CD4-positive, alpha-beta T cell treated with Interleukin-17A for 1 hour (primary cell): ENCODE measurements around the gene KCNMA1.

Experiments
- DNase-seq: peaks from one replicate; pipeline ENCODE4 v3.0.0-alpha.2; 2020

The KCNMA1 gene

DNA sequence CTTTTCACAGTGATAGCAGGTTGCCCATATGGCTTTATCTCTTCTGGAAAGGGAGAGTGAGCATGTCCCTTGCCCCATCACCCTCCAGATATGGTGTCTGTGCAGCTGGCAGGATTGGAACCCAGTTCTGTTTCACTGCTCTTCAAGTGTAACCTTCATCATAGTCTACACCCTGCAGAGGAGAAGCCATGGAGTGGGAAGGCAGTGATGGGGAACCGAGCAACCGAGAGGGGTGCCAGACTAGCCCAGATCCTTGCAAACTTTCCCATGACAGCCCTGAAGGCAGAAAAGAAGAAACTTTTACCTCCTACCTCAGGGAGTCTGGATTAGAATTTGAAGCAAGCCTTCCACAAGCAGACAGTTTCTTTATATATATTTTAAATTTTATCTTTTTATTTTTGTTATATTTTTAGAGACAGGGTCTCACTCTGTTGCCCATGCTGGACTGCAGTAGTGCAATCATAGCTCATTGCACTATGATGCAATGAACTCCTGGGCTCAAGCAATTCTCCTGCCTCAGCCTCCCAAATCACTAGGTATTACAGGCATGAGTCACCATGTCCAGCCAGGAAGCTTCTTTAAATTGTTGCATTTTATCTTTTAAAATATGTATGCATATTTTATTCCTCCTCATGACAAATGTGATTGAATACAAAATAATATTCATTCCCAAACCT, 133.3 kb downstream of the KCNMA1 start:
- DNase-seq, result no peak

DNA sequence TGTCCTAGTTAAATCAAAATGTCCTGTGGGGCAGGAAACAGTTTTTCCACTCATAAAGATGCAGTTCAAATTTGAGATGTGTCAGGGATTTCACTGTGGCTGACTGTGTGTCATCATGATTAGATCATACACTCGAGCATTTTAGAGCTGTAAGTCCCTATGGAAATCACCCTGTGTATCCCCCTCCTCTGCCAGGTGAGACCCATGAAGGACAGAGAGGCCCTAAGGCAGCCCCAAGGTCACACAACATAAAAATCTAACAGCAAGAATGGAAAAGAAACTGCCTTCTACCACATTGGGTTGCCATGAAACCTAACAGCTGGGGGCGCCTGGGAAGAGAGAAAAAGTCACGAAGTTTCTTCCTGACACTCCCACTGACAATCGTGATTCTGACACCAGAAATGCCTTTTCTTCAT, 135.8 kb downstream of the KCNMA1 start:
- DNase-seq, result no peak

DNA sequence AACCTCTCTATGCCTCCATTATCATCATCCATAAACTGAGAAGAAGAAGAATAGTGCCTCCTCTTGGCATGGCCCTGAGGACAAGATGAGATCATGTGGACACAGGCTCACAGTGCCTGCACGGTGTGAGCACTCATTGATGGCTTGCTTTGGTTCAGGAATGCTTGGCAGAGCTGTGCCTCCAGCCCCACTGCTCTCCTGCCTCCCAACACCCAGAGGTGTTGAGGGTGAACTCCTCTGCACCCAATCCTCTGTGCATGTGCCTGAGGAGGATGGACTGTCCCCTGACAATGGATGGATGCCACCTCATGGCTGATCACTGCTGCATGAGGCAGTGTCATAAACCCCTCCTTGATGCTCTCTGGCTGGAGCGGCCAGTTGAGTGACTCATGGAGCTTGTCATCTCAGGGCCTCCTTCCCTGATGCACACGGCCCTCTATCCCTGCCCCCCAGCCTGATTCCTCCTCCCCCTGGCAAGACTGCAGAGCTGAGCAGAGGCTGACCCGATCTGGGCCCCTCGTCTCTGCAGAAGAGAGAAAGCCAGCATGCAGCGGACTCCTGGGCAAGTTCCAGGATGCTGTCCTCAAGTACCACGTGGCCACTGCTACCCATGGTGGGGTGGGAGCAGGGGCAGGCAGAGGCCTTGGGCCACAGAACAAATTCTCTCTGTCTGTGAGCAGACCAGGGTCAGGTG, 136.3 kb downstream of the KCNMA1 start:
- no peak for DNase-seq

DNA sequence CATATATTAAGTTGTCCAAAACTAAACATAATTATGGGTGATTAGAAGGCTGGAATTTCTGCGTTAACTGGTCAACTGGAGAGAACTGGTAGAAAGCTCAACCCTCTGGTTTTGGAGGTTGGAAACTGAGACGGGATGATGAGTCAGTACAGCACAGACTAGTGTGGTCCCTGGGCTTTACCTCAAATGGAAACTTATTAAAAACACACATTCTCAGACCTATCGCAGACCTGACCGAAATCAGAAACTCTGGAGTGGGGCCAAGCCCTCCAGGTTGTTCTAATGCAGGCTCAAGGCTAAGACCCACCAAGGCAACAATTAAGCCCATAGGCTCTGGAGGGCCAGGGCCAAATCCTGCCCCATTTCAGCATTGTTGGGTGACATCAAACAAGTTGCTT, 136.9 kb downstream of the KCNMA1 start:
- DNase-seq, result no peak

DNA sequence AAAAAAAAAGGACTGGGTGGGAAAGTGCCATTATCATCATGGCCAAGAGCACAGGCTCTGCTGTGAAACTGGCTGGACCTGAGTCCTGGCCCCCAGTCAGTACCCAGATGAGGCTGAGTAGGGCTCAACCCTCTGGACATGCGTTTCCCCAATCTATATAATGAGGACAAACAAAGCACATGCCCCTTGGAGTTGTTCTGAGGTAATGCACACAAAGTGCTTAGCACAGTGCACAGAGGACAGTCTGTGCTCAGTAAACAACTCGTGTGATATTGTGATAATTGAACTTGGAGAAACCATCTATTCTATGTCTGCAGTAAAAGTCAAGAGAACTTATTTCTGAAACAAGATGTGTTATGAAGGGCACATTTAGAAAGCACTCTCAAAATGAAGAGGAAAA, 138.8 kb downstream of the KCNMA1 start:
- no peak for DNase-seq

DNA sequence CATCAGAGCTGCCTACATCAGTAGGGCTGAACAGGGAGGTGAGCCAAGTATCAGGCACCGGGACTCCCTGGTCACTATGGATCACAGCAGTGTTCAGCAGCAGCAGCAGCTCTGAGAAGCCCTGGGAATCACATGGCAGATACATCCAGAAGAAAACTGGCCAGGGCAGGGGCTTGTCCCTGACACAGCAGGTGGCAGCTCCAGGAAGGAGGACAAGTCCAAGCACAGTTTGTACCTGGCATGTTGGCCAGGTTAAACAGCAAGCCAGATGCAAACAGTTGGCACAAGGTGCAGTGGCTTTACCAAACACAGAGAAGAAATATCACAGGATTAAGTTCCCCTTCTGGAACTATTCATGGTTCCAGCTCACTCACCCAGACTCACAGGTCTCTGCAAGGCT, 139.4 kb downstream of the KCNMA1 start:
- no peak for DNase-seq

DNA sequence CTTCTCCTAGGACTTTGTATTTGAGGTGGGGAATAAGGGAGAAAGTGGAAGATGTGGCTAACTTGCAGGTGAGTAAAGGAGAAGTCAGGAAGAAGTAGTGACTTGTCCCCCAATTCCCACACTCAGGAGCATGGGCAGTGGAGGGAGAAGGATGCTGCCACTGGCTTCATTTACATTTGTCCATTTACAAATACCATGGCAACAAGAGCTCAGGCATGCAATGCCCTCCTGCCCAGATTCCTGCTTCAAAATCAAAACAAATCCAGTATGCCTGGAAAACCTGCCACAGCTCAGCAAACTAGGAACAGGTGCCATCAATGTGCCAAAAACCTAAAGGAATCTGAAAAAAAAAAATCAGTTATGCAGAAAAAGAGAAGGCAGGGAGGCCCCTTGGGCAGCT, 139.9 kb downstream of the KCNMA1 start:
- no peak for DNase-seq

DNA sequence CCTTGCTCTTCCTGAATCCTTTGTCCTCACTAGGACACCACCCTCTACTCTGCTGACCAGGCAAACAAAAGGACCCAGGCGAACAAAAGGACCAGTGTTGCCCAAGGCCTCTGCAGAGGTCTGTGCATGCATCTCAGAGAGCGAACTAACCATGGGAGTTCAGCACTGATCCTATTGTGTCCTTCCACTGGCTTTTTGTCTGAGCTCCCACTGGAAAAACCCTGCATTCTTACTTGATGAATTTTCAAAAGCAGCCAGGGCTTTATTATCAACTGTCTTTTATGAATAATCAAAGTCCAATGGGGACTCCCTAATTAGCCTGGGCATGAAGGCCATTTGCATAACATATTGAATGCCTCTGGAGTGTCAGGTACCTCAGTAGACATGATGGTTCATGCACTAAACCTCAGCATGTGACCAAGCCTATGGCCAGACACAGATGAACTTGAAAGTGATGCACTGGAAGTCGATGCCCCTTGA, 140.6 kb downstream of the KCNMA1 start:
- DNase-seq, result no peak

DNA sequence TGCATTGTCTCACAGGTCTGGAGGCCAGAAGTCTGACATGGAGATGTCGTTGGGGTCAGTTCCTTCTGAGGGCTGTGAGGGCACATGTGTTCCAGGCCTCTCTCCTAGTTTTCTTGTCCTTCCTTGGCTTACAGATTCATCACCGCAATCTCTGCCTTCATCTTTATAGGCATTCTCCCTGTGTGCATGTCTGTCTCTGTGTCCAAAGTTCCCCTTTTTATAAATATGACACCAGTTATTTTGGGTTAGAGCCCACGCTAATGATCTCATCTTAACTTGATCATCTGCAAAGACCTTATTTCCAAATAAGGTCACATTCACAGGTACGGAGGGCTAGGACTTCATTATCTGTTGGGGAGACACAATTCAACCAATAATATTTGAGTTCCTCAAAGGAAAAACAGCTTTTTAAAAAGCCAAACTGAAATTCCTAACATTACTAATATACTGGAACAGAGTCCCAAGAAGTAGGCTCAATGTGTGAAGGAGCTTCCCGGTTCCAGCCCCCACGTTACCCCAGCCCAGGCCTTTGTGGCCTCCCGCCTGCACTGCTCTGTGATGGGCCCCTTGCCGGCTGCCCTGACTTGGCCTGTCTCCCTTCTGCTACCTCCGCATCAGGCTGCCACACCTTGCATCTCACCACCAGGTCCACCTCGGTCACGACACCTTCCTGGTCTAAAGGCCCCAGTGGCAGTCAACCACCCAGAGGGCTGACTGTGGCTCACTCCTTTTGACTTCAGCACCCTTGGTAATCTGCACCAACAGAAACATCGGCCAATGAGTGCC, 142.7 kb downstream of the KCNMA1 start:
- DNase-seq, result no peak

DNA sequence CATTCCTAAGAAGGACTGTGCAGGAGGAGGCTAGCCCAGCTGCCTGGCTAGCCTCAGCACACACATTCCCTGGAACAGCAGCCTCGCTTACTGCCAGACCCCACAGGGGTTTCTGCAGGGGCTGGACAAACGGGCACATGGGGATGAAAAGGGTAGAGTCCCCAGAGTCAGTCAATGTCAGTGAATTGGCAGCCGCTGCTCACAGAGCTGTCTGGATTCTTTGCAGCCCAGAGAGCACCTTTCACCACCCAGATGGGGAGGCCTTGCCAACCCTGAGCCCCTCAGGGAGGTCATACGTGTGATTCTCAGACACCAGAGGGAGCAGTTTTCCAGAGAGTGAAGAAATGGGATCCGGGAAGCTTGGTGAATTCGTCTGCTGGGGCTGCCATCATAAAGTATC, 143.3 kb downstream of the KCNMA1 start:
- DNase-seq, result no peak

DNA sequence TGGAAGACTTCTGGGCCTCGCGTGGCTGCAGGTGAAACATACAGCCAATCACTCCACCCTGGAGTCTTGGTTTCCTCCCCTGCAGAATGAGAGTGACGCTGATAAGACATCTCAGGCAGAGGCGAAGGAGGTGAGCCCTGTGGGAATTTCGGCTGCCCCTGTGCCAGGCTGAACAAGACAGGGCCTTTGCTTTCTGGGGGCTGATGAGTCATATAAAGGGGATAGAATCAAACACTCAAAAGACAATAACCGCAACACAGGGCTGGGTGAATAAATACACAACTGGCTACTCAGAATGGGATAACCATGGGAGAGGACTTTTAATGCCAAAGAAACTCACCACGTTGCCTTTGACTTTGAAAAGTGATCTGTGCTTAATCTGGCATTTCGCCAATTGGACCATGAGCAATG, 143.8 kb downstream of the KCNMA1 start:
- DNase-seq, result no peak

DNA sequence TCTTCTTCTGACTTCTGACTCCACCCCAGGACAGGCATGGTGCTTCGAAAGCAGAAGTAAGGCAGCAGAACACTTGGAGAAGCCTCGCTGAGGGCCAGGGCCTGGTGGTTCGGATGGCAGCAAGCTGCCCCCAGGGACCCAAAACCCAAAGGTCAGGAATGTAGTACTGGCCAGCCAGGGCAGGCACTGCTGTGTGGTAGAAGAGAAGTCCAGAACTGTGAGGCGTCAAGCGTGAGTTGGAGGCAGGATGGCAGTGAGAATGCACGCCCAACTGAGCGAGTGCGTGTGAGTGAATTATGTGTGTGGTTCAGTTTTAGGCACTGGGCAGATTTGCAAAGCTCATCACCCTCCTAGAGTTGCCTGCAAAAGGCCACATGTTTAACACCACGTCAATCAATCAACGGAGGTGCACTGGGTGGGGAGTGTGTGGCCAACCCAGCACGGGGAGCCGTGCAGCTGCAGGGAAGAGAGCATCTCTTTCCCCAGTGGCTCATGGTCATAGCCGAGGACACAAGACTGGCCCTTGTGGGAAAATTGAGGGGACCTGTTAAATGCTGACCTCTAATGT, 144.3 kb downstream of the KCNMA1 start:
- DNase-seq, result no peak

DNA sequence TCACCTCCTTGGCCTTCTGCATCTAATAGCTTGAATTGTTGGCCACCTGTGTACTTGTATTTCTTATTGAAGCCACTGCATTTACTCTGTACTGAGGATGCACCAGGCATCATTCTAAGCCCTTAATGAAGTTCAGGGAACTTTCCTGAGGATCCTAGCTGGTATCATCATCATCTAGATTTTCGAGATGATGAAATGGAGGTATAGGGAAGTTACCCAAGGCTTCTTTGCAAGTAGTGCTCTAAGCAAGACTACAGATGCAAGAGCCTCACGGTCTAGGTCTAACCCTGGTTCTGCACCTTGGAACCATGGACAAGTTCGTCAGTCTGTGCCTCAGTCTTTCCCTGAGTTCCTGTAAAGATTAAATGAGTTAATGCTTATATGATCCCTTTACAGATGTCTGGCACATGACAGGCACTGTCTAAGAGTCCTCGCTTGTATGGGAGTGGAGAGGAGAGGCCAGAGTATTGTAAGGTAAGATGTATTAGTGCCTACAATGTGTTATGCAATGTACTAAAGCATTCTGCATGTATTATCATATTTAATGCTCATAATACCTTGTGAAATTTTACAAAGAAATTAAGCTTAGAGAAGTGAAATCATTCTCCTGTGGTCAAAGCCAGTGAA, 145.1 kb downstream of the KCNMA1 start:
- no peak for DNase-seq

DNA sequence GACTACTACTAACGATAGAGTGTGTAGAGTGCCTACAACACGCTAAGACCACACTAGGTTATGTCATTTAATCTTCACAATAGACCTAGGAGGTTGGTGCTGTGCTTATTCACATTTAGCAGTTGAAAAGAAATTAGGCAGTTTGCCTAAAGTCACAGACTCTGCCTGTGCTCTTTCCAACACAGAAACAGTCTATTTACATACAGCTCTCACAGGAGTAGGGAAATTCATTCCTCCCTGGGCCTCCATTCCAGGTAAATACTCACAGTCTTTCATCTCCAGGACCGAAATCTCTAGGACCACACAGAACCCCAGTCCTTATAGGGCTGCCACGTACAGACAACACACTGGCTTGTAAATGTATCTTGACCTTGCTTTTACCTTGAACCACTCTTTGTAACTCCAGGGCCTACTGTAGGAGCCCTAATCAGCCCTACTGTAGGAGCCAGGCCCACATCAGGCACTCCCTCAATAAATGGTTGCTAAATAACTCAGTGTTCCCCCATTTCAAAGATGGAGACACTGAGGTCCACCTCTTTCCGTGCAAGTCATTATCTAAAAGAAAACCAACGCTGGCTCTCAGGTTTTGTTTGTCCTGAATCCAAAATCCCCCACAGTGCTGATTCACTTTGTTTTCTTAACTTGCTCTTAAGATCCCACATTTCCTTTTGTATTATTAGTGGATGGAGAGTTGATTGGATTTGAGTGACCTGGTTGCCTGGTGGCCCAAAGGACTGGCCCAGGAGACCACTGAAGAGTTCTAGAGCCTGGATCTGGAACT, 146.9 kb downstream of the KCNMA1 start:
- DNase-seq, result no peak

DNA sequence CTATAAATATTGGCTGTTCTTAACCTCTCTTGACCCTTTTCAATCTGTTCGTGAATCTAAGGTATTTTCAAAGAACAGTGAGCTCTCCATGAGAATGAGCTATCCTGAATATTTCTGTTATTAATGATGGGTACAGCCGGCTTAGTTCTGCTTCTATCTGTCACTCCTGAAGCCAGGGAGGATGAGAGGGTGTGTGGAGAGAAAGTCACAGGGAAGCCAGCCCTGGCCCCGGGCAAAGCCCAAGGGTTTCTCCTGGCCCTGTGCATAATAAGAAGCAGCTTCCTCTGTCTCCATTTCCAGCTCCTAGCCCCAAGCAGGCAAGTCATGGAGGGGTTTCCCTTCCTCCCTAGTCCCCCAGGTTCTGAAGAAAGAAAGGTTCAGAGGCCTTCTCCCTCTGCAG, 151.1 kb downstream of the KCNMA1 start:
- no peak for DNase-seq

DNA sequence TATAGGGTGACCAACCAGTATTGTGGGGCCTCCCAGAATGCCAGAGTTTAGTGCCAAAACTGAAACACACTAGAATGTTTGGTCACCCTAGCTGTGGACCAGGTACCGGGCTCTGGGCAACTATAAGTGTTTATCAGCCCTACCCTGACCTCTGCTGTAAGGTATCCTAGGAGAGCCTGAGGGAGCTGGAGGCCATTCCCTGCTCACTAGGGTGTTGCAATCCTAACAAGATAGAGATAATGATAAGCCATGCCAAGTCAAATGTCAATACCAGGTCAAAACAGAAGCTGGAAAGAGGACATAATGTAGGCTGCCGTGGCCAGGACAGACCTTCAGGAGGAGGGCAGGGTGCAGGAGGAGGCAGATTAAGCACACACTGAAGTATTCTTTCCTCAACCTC, 151.8 kb downstream of the KCNMA1 start:
- DNase-seq, result no peak

DNA sequence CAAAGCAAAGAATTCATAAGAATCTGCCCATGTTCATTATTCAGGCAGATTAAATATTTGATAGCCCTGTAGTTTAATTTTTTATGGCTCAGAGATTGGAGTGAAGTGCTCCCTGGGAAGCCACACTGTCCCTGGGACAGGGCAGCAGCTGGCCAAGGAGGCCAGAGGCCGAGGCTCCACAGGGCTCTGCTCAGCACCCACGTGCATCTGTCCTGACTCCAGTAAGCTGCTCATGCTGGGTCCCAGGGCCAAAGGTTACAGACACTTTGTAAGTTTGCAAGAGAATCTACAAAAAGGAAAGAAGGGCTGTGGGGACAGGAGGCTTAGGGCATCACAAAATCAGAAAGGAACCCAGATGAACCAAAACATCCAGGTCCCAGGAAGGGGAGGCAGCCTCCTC, 155.5 kb downstream of the KCNMA1 start:
- DNase-seq, result no peak

DNA sequence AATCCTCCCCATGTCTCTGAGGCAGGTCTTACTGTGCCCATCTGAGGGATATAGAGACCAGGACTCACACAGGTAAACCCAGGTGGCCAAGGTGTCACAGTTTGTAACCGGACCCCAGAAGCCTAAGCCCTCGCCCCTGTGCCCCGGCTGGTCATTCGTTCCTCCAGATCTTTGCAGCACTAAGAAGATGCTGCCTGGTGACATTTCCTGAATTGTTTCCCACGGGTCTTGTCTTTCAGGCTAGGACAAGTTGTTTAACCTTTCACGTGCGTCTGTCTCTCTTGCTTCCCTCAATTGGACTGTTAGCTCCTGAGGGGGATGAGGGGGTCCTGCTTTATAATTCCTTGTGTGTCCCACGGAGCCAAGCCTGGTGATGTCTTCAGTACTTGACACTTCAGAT, 158.0 kb downstream of the KCNMA1 start:
- DNase-seq, result no peak

DNA sequence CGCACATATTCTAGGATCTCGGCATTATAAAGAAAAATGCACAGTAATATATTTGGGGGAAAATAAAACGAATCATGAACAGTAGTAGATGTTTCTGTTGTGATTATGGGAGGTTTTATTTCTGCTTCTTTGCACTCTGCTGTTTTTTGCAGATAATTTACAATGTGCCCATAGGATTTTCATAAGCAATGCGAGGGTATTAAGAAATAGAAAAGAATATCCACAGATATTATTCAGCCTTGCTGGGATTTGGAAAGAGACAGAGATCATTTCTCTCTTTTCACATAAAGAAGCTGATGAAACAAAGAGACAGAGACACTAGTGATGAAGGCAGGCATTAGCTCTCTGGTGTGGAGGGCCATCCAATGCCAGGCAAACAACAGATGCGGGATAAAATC, 158.6 kb downstream of the KCNMA1 start:
- DNase-seq, result no peak

DNA sequence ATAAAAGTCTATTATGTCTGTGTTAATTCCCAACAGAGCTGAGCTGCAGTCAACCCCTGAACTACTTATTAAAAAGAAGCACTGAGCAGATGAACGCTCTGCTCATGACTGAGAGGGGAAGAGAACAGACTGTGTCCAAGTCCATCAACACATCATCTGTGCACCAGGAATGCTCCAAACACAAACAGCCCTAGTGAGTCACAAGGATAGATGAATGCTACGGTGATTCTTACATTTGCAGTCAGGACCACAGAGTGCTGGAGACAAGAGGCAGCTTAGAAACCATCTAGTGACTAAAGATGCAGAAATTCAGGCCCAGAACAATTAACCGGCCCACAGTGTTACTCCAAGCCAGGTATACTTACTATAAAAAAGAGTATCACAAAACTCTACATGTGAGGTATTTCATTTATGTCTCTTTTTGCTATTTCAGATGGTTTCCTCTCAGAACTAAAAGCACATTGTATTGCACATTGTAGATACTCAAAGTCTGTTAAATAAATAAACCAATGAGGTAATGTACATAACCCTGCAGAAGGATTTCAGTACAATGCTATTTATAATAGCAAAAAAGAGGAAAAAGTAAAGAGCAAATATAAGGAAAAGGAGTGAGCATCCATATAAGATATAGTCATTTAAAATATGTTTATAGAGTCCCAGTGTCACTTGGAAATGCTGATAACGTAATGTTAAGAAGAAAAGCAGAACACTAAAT, 159.2 kb downstream of the KCNMA1 start:
- DNase-seq, result no peak

DNA sequence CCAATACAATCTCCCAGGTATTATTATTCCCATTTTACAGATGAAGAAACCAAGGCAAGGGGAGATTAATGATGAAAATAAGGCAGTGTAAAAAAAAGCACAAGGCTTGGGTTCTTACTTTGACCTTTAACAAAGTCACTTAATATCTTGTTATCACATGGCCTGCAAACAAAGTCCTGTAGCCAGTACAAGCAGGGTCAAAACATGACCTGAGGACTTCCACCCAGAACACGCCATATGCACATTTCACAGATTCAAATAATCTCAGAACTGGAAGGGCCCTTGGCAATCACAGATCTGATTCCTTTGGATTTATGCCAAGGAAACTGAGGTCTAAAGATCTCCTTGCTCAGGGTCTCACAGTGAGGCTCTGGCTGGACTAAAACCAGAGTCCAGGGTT, 162.1 kb downstream of the KCNMA1 start:
- no peak for DNase-seq

DNA sequence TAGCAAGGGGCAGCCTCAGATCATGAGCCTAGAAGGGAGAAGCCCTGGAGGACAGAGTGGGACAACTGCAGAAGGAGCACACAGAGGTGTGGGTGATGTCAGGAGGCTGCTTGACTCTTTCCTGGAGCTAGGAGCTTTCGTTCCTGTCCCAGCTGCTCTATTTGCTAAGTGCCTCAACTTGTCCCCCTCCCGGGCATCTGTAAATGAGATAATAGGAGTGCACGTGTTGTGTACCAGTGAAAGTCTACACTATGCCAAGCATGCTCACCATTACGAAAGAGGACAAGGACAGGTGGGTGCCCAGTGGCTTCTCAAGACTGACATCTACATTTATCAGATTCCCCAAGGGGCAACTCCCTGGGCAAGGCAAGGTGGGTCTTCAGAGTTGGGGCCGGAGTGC, 162.7 kb downstream of the KCNMA1 start:
- DNase-seq, result no peak
